AG09309 (cell line): ENCODE data around the gene ATG7.

Source experiments
- DNase-seq: peaks from one replicate; pipeline ENCODE4 v3.0.0-alpha.2; 2010; ENCODE audit warnings: low read depth
- H3K4me3 ChIP-seq: 2 replicates; pipeline ENCODE4 v1.5.1; 2011; ENCODE audit warnings: mild to moderate bottlenecking, low read depth, low read length, moderate library complexity; ENCODE audit not compliant: control insufficient read depth
- CTCF ChIP-seq: IDR thresholded peaks from 2 replicates; pipeline ENCODE4 v1.5.1; 2011; ENCODE audit warnings: mild to moderate bottlenecking, low read depth, low read length, inconsistent platforms; ENCODE audit not compliant: insufficient read depth, control insufficient read depth; ENCODE audit errors: missing control alignments

Gene ATG7

GRCh38 chr3:11530153-11530721 lies 258.0 kb downstream of the ATG7 start:
- DNase-seq: peak; percentile 97
- H3K4me3 ChIP-seq: no peak overlapping the region
- TF ChIP-seq CTCF: peak; percentile 43

GRCh38 chr3:11532931-11533391 lies 260.8 kb downstream of the ATG7 start:
- TF ChIP-seq CTCF: no peak
- no peak overlapping the region for H3K4me3 ChIP-seq
- DNase-seq: no peak

- no peak for TF ChIP-seq CTCF
- no peak for DNase-seq
- no peak overlapping the region for H3K4me3 ChIP-seq
Measured at GRCh38 chr3:11534011-11534792, 262.0 kb downstream of the ATG7 start.

- no peak overlapping the region for H3K4me3 ChIP-seq
- DNase-seq: no peak
- TF ChIP-seq CTCF: no peak
Measured at GRCh38 chr3:11534793-11535101, 262.6 kb downstream of the ATG7 start.

GRCh38 chr3:11535243-11535960 lies 263.2 kb downstream of the ATG7 start:
- H3K4me3 ChIP-seq: no peak overlapping the region
- no peak for DNase-seq
- TF ChIP-seq CTCF: no peak

- no peak overlapping the region for H3K4me3 ChIP-seq
- no peak for TF ChIP-seq CTCF
- DNase-seq: no peak
Measured at GRCh38 chr3:11536132-11536935, 264.1 kb downstream of the ATG7 start.
